ENCODE results near the gene ACTR1B. TPM values are rescaled to one million over a fixed set of nuclear protein-coding genes. Genes with fewer than 3 reads are reported as not detected.

Gene ACTR1B
- total RNA-seq, 1 experiment from 2014 or later = 36.3 TPM

GRCh38 chr2:97671526-97671925, 7.7 kb upstream of the ACTR1B start:
- intact Hi-C loops (cut with micrococcal nuclease; ENCODE audit: unreplicated experiment) = no loop called here
- Histone ChIP-seq H3K27me3 (replicated peaks; ENCODE audit: insufficient read depth, low read depth, low read length, poor library complexity) (no peaks in the 10 kb centered on the region), H3K4me3 (ENCODE audit: low read depth, low read length, poor library complexity, severe bottlenecking) (no peak overlapping the region), H3K9me3 (ENCODE audit: low read depth, low read length, poor library complexity, severe bottlenecking) (no peaks in the 10 kb centered on the region), H3K4me1 (ENCODE audit: insufficient read depth, low read length, poor library complexity, severe bottlenecking) (no peaks in the 10 kb centered on the region), H3K27ac (ENCODE audit: low read depth, low read length, poor library complexity, severe bottlenecking) (no peak overlapping the region), H3K36me3 (ENCODE audit: insufficient read depth, low read length, poor library complexity, severe bottlenecking) (no peaks in the 10 kb centered on the region)
- DNase-seq (ENCODE audit: low spot score) = no peak
- ChIA-PET POLR2A (ENCODE audit: low non-redundant PET) (no interaction called here), CTCF (no interaction called here)
- TF ChIP-seq, protein P1, sequence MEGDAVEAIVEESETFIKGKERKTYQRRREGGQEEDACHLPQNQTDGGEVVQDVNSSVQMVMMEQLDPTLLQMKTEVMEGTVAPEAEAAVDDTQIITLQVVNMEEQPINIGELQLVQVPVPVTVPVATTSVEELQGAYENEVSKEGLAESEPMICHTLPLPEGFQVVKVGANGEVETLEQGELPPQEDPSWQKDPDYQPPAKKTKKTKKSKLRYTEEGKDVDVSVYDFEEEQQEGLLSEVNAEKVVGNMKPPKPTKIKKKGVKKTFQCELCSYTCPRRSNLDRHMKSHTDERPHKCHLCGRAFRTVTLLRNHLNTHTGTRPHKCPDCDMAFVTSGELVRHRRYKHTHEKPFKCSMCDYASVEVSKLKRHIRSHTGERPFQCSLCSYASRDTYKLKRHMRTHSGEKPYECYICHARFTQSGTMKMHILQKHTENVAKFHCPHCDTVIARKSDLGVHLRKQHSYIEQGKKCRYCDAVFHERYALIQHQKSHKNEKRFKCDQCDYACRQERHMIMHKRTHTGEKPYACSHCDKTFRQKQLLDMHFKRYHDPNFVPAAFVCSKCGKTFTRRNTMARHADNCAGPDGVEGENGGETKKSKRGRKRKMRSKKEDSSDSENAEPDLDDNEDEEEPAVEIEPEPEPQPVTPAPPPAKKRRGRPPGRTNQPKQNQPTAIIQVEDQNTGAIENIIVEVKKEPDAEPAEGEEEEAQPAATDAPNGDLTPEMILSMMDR (conservative IDR thresholded peaks at IDR 0.05; ENCODE audit: low read depth, low read length) = no peak
- no peak for TF ChIP-seq EZH2 (IDR thresholded peaks at IDR 0.05; ENCODE audit: borderline replicate concordance, low read depth, low read length, poor library complexity, severe bottlenecking)
- no TSS peak for BruUV-seq (replicated peaks)

DNA sequence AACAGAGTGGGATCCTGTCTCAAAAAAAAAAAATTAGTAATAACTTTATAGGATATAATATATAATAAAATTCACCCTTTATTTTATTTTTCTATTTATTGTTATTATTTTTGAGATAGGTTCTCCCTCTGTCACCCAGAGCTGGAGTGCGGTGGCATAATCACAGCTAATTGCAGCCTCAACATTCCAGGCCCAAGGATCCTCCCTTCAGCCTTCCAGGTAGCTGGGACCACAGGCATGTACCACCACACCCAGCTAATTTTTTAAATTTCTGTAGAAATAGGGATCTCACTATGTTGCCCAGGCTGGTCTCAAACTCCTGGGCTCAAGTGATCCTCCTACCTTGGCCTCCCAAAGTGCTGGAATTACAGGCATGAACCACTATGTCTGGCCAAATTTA, 6.6 kb upstream of the ACTR1B start:
- TF ChIP-seq EZH2 (IDR thresholded peaks at IDR 0.05; ENCODE audit: borderline replicate concordance, low read depth, low read length, poor library complexity, severe bottlenecking) = no peak
- TF ChIP-seq, protein P1 (conservative IDR thresholded peaks at IDR 0.05; ENCODE audit: low read depth, low read length) = no peak
- POLR2A ChIA-PET (ENCODE audit: low non-redundant PET) = no interaction called here
- Histone ChIP-seq H3K36me3 (ENCODE audit: insufficient read depth, low read length, poor library complexity, severe bottlenecking) (no peaks in the 10 kb centered on the region), H3K4me3 (ENCODE audit: low read depth, low read length, poor library complexity, severe bottlenecking) (no peak overlapping the region), H3K27me3 (replicated peaks; ENCODE audit: insufficient read depth, low read depth, low read length, poor library complexity) (no peaks in the 10 kb centered on the region), H3K9me3 (ENCODE audit: low read depth, low read length, poor library complexity, severe bottlenecking) (no peaks in the 10 kb centered on the region), H3K4me1 (ENCODE audit: insufficient read depth, low read length, poor library complexity, severe bottlenecking) (no peaks in the 10 kb centered on the region), H3K27ac (ENCODE audit: low read depth, low read length, poor library complexity, severe bottlenecking) (no peak overlapping the region)
- BruUV-seq (replicated peaks) = no TSS peak
- DNase-seq (ENCODE audit: low spot score) = no peak
- CTCF ChIA-PET = no interaction called here
- intact Hi-C loops (cut with micrococcal nuclease; ENCODE audit: unreplicated experiment) = no loop called here

GRCh38 chr2:97669448-97669847, 5.6 kb upstream of the ACTR1B start, which contains the start of gene C2orf92:
C2orf92 (plus strand) TSS chr2:97669713; CDS start chr2:97669789, 76 bp downstream.
- no peak for TF ChIP-seq EZH2 (IDR thresholded peaks at IDR 0.05; ENCODE audit: borderline replicate concordance, low read depth, low read length, poor library complexity, severe bottlenecking)
- TF ChIP-seq, protein P1 (conservative IDR thresholded peaks at IDR 0.05; ENCODE audit: low read depth, low read length) = no peak
- POLR2A ChIA-PET (ENCODE audit: low non-redundant PET) = interaction anchor here (0.6 kb wide), 1 partner anchor 465 kb away, joined by 3 read pairs; no protein-coding TSS in a partner anchor
- intact Hi-C loops (cut with micrococcal nuclease; ENCODE audit: unreplicated experiment) = no loop called here
- Histone ChIP-seq H3K27me3 (replicated peaks; ENCODE audit: insufficient read depth, low read depth, low read length, poor library complexity) (no peaks in the 10 kb centered on the region), H3K9me3 (ENCODE audit: low read depth, low read length, poor library complexity, severe bottlenecking) (no peaks in the 10 kb centered on the region), H3K4me1 (ENCODE audit: insufficient read depth, low read length, poor library complexity, severe bottlenecking) (no peaks in the 10 kb centered on the region), H3K4me3 (ENCODE audit: low read depth, low read length, poor library complexity, severe bottlenecking) (no peak within 1 kb of the TSS), H3K36me3 (ENCODE audit: insufficient read depth, low read length, poor library complexity, severe bottlenecking) (no peaks in the 10 kb centered on the region), H3K27ac (ENCODE audit: low read depth, low read length, poor library complexity, severe bottlenecking) (no peak within 1 kb of the TSS)
- no TSS peak for BruUV-seq (replicated peaks)
- DNase-seq (ENCODE audit: low spot score) = no peak
- CTCF ChIA-PET = no interaction called here

Measured in A673 (cell line).